HepG2 (cell line): ENCODE measurements around the gene LRP1B. TPM values are rescaled to one million over a fixed set of nuclear protein-coding genes. Genes with fewer than 3 reads are reported as not detected.

Experiments used
- ATAC-seq: fragments of 200-7000 bp; cut with Tn5 transposase; 3 replicates; pipeline ENCODE4 v1.9.1; 2020; ENCODE audit warnings: mild to moderate bottlenecking, moderate library complexity
- BruUV-seq: library from RNA; stranded (reverse); fragments of 400-500 nt; replicated peaks from 2 replicates; lab custom pipeline; 2021; lab: Mats Ljungman, UMichigan
- CTCF ChIA-PET: fragments of 300-600 bp; formaldehyde crosslinking; extraction: SDS; loops from one replicate; lab custom pipeline; 2021; ENCODE audit warnings: low total read pairs, inconsistent platforms, low intra/inter-chr PET ratio; lab: Yijun Ruan, JAX
- POLR2A ChIA-PET: fragments of 350-600 bp; sonication (Branson Sonifier 250); formaldehyde crosslinking; loops from one replicate; lab custom pipeline; 2020; ENCODE audit warnings: antibody characterized with exemption, inconsistent platforms; lab: Yijun Ruan, JAX
- DNase-seq: peaks from one replicate; pipeline ENCODE4 v3.0.0-alpha.2; 2015; ENCODE audit warnings: low spot score
- FAIRE-seq: peaks from 3 replicates; lab custom pipeline; 2011; peaks lifted over from hg19 to GRCh38; lab: Jason Lieb, UNC
- H2AFZ ChIP-seq: one replicate; pipeline ENCODE4 v1.6.1; 2011; ENCODE audit warnings: low read length, inconsistent platforms
- H3K27ac ChIP-seq: fragments of 300-600 bp; 3 replicates; pipeline ENCODE4 v1.8.0; 2011; ENCODE audit warnings: mixed run types, mild to moderate bottlenecking, mixed read lengths, low read length, inconsistent platforms; ENCODE audit not compliant: insufficient read depth; ENCODE audit errors: extremely low read length
- H3K27me3 ChIP-seq, 2 experiments: fragments of 200-600 bp in 1 of 2; 2 replicates in 1 of 2; 3 replicates in 1 of 2; pipeline versions ENCODE4 v1.6.0 to v1.8.0; 2011; ENCODE audit warnings: low read length in 2 of 2, mild to moderate bottlenecking in 2 of 2, moderate library complexity in 2 of 2, inconsistent platforms in 1 of 2; ENCODE audit not compliant: insufficient read depth in 2 of 2, control insufficient read depth in 1 of 2
- H3K36me3 ChIP-seq, 2 experiments: fragments of 200-600 bp in 1 of 2; replicated peaks in 1 of 2; 2 replicates in 1 of 2; 3 replicates in 1 of 2; pipeline versions ENCODE4 v1.5.1 to v1.8.0; 2011; ENCODE audit warnings: low read length in 2 of 2, inconsistent platforms in 1 of 2; ENCODE audit not compliant: insufficient read depth in 2 of 2, control insufficient read depth in 1 of 2
- H3K4me1 ChIP-seq: 2 replicates; pipeline ENCODE4 v1.5.1; 2012; ENCODE audit warnings: low read length, inconsistent platforms; ENCODE audit not compliant: insufficient read depth
- H3K4me2 ChIP-seq: 2 replicates; pipeline ENCODE4 v1.6.0; 2011; ENCODE audit warnings: low read depth, low read length, inconsistent platforms
- H3K4me3 ChIP-seq, 3 experiments: fragments of 200-600 bp in 1 of 3; sonication (generic), shearing (Covaris generic) in 1 of 3; replicated peaks in 1 of 3; 2 replicates each; pipeline ENCODE4 v1.5.1; 2011 to 2016; ENCODE audit warnings: low read length in 3 of 3, inconsistent platforms in 2 of 3, low read depth in 2 of 3, mild to moderate bottlenecking in 2 of 3, control low read depth in 1 of 3, mixed read lengths in 1 of 3; ENCODE audit not compliant: insufficient read depth in 1 of 3
- H3K79me2 ChIP-seq: one replicate; pipeline ENCODE4 v1.6.1; 2011; ENCODE audit warnings: low read length, inconsistent platforms; ENCODE audit not compliant: insufficient read depth
- H3K9ac ChIP-seq: 2 replicates; pipeline ENCODE4 v1.6.0; 2011; ENCODE audit warnings: mild to moderate bottlenecking, low read depth, low read length, inconsistent platforms; ENCODE audit not compliant: insufficient read depth
- H3K9me3 ChIP-seq: 2 replicates; pipeline ENCODE4 v1.5.1; 2012; ENCODE audit warnings: mild to moderate bottlenecking, low read length
- H4K20me1 ChIP-seq: 2 replicates; pipeline ENCODE4 v1.6.0; 2011; ENCODE audit warnings: inconsistent platforms, mild to moderate bottlenecking, low read length, moderate library complexity; ENCODE audit not compliant: insufficient read depth
- HMGA1 ChIP-seq: sonication (generic); formaldehyde crosslinking; conservative IDR thresholded peaks from 2 replicates; pipeline ENCODE4 v1.4.0; 2020; ENCODE audit warnings: missing genetic modification reagents
- MEF2D ChIP-seq: sonication (generic); formaldehyde crosslinking; IDR thresholded peaks from 2 replicates; pipeline ENCODE4 v1.5.1; 2020; ENCODE audit warnings: mild to moderate bottlenecking, missing genetic modification reagents
- NR2F6 ChIP-seq, 2 experiments: IDR thresholded peaks; 2 replicates each; pipeline ENCODE4 v1.6.1; 2016; ENCODE audit warnings: antibody characterized with exemption in 1 of 2, mild to moderate bottlenecking in 1 of 2
- ZNF431 ChIP-seq: sonication (generic); formaldehyde crosslinking; IDR thresholded peaks from 2 replicates; pipeline ENCODE4 v1.9.0; 2022; ENCODE audit warnings: missing genetic modification reagents, low read depth, mild to moderate bottlenecking, borderline replicate concordance
- ZNF775 ChIP-seq: sonication (generic); formaldehyde crosslinking; IDR thresholded peaks from 2 replicates; pipeline ENCODE4 v1.4.0; 2020; ENCODE audit warnings: missing genetic modification reagents, mild to moderate bottlenecking, moderate library complexity, borderline replicate concordance
- WGBS: methylation state at CpG from one replicate; pipeline ENCODE4 v1.1.6; 2017; ENCODE audit warnings: low lambda C conversion rate; 5-methylcytosine and 5-hydroxymethylcytosine counted together
- in situ Hi-C: cut with HindIII; loops from 2 replicates; pipeline ENCODE4 v1.10.0; 2017; ENCODE audit warnings: low pct_unique_long_range_greater_than_20kb; ENCODE audit not compliant: extremely low pct_ligation_motif_present
- intact Hi-C: fragments of 100-400 bp; cut with micrococcal nuclease; formaldehyde crosslinking; loops from one replicate; pipeline ENCODE4 v1.10.0; 2022; ENCODE audit not compliant: unreplicated experiment
- polyA plus RNA-seq, 8 experiments: library from polyadenylated mRNA; depleted of rRNA in 3 of 8; stranded (reverse) in 7 of 8; unstranded in 1 of 8; fragments of >200 nt; fragmentation: Illumina TruSeq in 4 of 8; extraction: Trizol in 4 of 8; gene quantifications; 2 replicates each; pipeline versions ENCODE4 v1.2.1 to v1.2.3, GENCODE V29; 2011 to 2016; ENCODE audit warnings: low read depth in 4 of 8, missing spikeins in 1 of 8, mixed read lengths in 1 of 8; ENCODE audit not compliant: insufficient read depth in 1 of 8
- total RNA-seq, 5 experiments: library from RNA; depleted of rRNA; stranded (reverse); fragments of >200 nt; fragmentation: Illumina TruSeq; extraction: Trizol; gene quantifications; 2 replicates each; pipeline ENCODE4 v1.2.3, GENCODE V29; 2016; ENCODE audit warnings: low read depth in 1 of 5
- TF ChIP-seq, protein P1 (sequence below): sonication (generic); formaldehyde crosslinking; IDR thresholded peaks from 2 replicates; pipeline ENCODE4 v1.5.0; 2020; ENCODE audit warnings: missing genetic modification reagents, mild to moderate bottlenecking, borderline replicate concordance
- TF ChIP-seq, protein P2 (sequence below): sonication (generic); formaldehyde crosslinking; IDR thresholded peaks from 2 replicates; pipeline ENCODE4 v1.4.0; 2020; ENCODE audit warnings: mild to moderate bottlenecking, missing genetic modification reagents

LRP1B gene
- total and polyA plus RNA-seq, 2 of the 13 experiments (the other 11 are each of a cell fraction or from before 2014, with no cell fraction given) = 0.04 TPM; not detected in 1

DNA sequence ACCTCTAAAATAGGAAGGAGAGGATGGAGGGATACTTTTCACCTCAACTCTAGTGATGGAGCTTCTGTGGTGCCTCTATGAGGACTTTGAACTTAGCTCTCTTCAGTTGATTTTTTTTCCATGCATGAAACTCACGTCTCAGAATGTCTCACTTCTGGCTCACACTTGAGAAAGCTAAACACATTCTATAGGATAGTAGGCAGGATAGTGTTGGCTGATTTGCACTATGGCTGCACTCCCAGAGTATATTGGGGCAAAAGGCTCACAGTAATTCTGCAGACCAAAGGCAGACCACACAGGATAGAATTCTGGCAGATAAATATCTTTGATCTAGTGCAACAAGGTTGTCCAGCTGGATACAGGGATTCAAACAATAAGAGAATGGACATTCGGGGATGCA is 1093.5 kb downstream of the LRP1B start:
- Histone ChIP-seq H3K4me1 (no peaks in the 10 kb centered on the region), H2AFZ (no peak overlapping the region), H3K4me3 (no peak overlapping the region), H3K36me3 (no peaks in the 10 kb centered on the region), H4K20me1 (no peaks in the 10 kb centered on the region), H3K27ac (no peak overlapping the region), H3K9ac (no peak overlapping the region), H3K9me3 (no peaks in the 10 kb centered on the region), H3K4me2 (no peak overlapping the region), H3K27me3 (no peaks in the 10 kb centered on the region), H3K79me2 (no peaks in the 10 kb centered on the region)
- ATAC-seq (no peak), FAIRE-seq (no peak), DNase-seq (no peak)
- whole genome bisulfite sequencing = 3% methylated on average over 2 of the region's 2 CpGs
- POLR2A ChIA-PET = no interaction called here
- in situ Hi-C loops = no loop called here
- no TSS peak for BruUV-seq
- CTCF ChIA-PET = no interaction called here
- no peak for TF ChIP-seq ZNF775 (CRISPR knock-in tag)
- no peak for TF ChIP-seq NR2F6 (IDR thresholded peaks at IDR 0.05)
- TF ChIP-seq NR2F6 (CRISPR knock-in tag; IDR thresholded peaks at IDR 0.05) = no peak
- TF ChIP-seq, protein P1, sequence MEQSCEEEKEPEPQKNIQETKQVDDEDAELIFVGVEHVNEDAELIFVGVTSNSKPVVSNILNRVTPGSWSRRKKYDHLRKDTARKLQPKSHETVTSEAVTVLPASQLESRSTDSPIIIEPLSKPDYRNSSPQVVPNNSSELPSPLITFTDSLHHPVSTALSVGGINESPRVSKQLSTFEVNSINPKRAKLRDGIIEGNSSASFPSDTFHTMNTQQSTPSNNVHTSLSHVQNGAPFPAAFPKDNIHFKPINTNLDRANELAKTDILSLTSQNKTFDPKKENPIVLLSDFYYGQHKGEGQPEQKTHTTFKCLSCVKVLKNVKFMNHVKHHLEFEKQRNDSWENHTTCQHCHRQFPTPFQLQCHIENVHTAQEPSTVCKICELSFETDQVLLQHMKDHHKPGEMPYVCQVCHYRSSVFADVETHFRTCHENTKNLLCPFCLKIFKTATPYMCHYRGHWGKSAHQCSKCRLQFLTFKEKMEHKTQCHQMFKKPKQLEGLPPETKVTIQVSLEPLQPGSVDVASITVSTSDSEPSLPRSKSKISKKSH (CRISPR knock-in tag) = no peak
- TF ChIP-seq MEF2D = no peak
- no peak for TF ChIP-seq ZNF431
- TF ChIP-seq HMGA1 = no peak
- TF ChIP-seq, protein P2, sequence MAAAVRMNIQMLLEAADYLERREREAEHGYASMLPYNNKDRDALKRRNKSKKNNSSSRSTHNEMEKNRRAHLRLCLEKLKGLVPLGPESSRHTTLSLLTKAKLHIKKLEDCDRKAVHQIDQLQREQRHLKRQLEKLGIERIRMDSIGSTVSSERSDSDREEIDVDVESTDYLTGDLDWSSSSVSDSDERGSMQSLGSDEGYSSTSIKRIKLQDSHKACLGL (CRISPR knock-in tag) = no peak
- intact Hi-C loops = no loop called here
